ENCODE measurements around the gene ZNF256.

ZNF256 gene

DNA sequence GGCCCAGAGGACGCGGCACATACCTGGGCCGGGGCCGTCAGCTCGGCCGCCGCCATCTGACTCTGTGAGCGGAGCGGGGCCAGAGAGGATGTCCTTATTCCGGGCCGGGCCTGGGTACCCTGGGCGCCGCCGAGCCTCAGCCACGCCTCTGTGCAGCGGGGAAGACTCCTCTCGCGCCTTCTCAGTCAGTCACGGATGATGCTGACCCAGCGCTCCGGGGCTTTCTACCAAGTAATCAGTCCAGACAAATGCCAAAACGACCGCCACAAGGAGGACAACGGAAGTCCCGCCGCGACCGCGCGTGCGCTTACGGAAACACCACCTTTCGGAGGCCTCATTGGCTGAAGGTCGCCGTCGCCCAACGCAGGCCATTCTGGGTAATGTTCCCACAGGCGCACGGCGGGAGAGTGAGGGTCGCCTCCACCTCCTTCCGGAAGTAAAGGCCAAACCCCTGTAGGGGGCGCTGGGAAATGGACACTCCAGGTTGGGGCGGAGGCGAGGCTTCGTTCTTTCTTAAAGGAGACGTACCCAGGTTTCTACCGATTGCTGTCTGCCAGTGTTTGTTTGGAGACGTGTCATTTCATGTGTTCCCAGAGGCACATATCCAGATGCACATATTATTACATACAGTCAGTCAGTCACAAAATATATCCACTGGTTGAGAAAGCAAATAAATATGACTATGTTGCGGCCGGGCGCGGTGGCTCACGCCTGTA is at the start of gene ZNF256:
ZNF256 (minus strand) TSS at position 288 of the 716 bp plus-strand sequence; CDS start at position 56, 232 bp downstream.
- DNase-seq: peak; percentile 94

- DNase-seq: no peak
Observed at GRCh38 chr19:57992841-57993240, 45.3 kb upstream of the ZNF256 start.

DNA sequence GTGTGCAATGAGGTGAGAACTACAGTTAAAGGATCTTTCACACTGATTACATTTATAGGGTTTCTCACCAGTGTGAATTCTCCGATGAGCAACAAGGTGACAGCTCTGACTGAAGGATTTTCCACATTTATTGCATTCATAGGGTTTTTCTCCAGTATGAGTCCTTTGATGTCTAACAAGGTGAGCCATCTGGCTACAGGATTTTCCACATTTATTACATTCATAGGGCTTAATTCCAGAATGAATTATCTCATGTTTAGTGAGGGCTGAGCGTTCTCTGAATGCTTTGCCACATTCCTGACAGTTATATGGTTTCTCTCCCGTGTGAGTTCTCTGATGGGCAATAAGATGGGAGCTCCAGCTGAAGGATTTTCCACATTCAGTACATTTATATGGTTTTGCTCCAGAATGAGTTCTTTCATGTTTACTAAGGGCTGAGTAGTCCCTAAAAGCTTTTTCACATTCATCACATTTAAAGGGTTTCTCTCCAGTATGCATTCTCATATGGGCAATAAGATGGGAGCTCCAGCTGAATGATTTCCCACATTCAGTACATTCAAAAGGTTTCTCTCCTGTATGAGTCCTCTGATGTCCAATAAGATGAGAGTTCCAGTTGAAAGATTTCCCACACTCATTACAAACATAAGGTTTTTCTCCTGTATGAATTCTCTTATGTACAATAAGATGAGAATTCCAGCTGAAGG is 31.2 kb upstream of the ZNF256 start:
- no peak for DNase-seq

DNA sequence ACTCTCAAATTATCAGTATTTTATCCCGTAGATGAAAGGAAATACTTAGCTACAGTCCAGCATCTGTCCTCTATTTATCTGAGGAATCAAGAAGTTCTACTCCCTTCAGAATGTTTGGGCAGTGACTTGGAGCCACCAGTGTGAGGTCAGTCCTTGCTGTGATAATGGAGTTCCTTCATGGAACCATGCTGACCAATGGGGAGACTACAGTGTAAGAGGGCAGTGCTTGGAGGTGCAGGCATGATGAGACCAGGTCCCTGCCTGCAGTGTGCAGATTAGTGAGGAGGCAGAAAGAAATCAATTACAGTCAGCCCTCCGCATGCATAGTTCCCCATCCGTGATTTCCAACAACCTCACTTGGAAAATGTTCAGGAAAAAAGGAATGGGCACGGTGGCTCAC is 26.9 kb upstream of the ZNF256 start, which contains the start of gene C19orf18:
C19orf18 (minus strand) TSS at position 101 of the 400 bp plus-strand sequence. CDS start 102 bp downstream, outside the sequence.
- no peak for DNase-seq

DNA sequence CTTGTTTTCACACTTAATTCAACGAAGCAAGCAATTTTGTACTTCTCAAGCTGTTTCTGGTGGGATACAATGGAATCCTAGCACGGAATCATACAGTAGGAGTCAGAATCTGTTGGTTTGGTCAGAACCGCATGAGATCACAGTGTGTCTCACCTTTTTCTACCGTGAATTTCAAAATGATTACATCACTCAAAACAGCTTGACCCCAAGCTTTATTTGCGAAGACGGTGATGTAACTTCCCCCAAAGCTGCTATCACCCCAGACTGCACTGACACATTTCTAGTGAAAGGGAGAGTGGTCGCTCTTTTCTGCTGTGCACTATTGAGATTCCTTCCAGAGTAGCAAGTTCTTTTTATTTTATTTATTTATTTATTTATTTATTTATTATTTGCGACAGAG is 17.3 kb upstream of the ZNF256 start:
- DNase-seq: no peak

- DNase-seq: no peak
Observed at GRCh38 chr19:57961785-57962184, 14.3 kb upstream of the ZNF256 start.

DNA sequence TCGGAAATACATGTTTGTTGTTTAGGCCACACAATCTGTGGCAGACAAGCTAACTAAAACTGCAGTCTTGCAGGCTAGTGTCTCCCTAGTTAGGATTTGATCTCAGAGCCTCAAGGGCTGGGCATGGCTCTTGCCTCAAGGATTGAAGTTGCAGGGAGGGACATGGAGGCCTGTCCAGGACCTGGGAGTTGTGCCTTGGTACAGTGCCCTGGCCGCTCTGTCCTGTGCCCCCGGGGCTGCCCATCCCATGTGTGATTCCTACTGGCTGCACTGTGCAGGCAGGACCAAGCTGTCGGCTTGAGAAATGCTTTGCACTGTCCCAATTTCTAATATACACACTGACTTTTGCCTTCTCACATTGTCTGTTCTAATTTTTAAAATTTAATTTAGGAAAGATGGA is 7.5 kb upstream of the ZNF256 start:
- DNase-seq: no peak

DNA sequence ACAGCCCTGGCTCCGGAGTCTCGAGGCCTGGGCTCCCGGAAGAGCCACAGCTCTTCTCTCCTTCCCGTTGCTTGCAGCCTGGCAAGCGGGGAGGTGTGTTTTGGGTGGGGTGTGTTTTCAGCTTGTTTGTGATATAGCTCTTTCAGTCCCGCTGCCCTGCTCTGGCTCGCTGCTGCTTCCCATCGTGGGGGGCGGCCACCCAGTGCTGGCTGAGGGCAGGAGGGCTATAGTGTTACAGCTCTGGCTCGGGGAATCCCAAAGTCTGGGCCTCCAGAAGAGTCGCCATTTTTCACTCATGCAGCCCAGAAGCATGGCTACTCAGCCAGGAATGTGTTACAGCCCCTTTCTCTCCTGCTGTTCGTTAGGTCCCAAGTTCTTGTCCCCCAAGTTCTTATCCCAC is 2.2 kb upstream of the ZNF256 start:
- DNase-seq: no peak

GRCh38 chr19:57949296-57949695 is 1.8 kb upstream of the ZNF256 start:
- DNase-seq: no peak

DNA sequence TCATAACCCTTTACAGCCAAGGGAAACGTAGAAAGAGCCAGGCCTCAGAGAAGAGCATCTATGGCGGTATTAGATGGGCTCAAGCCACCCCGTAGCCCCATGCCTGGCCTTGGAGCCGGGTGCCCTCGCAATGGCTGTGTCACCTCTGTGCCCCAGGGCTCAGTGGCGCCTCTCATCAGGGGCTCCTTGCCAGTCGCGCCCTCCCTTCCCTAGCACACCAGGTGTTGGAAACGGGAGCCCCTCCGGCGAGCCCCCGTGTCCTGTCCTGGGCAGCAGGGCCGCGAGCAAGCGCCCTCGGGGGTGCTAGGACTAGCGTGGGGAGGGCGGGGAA is 453 bp downstream of the ZNF256 start:
- DNase-seq: no peak

GRCh38 chr19:57946316-57946715 is 1.2 kb downstream of the ZNF256 start:
- no peak for DNase-seq

GRCh38 chr19:57941593-57941992 is 5.9 kb downstream of the ZNF256 start:
- DNase-seq: no peak

DNA sequence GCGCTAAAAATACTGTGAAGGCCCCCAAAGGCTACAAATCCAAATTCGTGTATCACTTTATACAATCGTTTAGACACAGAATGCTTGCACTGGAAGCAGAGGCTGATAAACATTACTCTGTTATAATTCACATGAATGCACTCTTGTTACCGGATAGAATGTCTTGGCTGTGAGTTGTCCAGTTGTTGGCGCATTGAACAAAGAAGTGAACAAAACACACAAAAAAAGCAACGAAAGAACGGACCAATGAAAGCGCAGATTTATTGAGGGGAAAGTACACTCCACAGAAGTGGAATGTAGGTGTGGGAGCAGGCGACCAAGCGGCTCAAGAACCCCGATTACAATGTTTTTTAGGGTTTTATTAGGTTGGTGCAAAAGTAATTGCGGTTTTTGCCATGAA is 11.8 kb downstream of the ZNF256 start:
- no peak for DNase-seq

- DNase-seq: peak; percentile 88
Observed at GRCh38 chr19:57934820-57935665, 12.5 kb downstream of the ZNF256 start, which contains the start of gene ZNF418. TSS of gene ZNF418 (minus strand) at chr19:57935402. CDS start at chr19:57933822, 1,580 bp downstream.

- no peak for DNase-seq
Observed at GRCh38 chr19:57927587-57927986, 19.9 kb downstream of the ZNF256 start.

DNA sequence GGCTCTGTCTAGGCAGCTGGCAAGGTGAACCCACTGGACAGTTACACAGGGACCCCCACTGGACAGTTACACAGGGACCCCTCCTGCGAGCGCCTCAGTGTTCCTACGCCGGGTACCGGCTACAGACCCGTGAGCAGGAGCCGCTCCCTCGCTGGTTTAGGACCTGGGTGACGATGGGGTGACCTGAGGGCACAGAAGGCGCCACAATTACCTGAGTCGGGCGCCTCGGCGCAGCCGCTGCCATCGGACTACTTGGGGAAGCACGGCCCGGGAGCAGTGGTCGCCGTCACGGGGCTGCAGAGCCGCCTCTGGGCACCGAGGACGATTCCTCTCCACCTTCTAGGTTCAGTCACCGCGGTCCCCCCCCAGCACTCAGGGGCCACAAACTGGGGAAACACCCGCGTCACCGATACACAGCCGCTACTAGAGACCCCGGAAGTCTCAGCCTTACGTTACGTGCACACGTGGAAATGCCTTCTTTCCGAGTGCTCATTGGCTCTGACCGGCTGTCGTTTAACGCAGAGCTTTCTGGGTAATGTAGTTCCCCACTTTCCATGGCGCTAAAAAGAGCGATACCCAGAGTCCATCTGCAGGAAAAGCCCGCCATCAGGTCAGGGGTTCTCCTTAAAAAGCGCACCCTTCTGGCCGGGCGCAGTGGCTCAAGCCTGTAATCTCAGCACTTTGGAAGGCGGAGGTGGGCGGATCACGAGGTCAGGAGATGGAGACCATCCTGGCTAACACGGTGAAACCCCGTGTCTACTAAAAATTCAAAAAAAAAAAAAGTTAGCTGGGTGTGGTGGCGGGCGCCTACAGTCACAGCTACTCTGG is 31.1 kb downstream of the ZNF256 start, which contains the start of gene ZNF417:
ZNF417 (minus strand) TSS at position 425 of the 828 bp plus-strand sequence; CDS start at position 244, 181 bp downstream.
- DNase-seq: peak; percentile 95

GRCh38 chr19:57914531-57914930 is 33.0 kb downstream of the ZNF256 start:
- DNase-seq: no peak

GRCh38 chr19:57907394-57907793 is 40.1 kb downstream of the ZNF256 start:
- no peak for DNase-seq

- DNase-seq: no peak
Observed at GRCh38 chr19:57905258-57905657, 42.2 kb downstream of the ZNF256 start.

- DNase-seq: no peak
Observed at GRCh38 chr19:57903618-57904184, 43.8 kb downstream of the ZNF256 start.

- DNase-seq: no peak
Observed at GRCh38 chr19:57900311-57900710, 47.2 kb downstream of the ZNF256 start.
